WTC11 (cell line): Measurements from ENCODE around the gene CAMK2B. TPM values are rescaled to one million over a fixed set of nuclear protein-coding genes. Genes with fewer than 3 reads are reported as not detected.

ENCODE experiments used
- ATAC-seq: fragments of 200-7000 bp; cut with Tn5 transposase; 2 replicates; pipeline ENCODE4 v1.10.0; 2021; ENCODE audit warnings: mild to moderate bottlenecking, moderate library complexity
- CTCF ChIA-PET: fragments of 300-600 bp; sonication (Branson Sonifier 250); formaldehyde crosslinking; loops from one replicate; lab custom pipeline; 2021; ENCODE audit warnings: antibody characterized with exemption; lab: Charles Lee
- POLR2A ChIA-PET: fragments of 350-600 bp; sonication (Branson Sonifier 250); formaldehyde crosslinking; loops from one replicate; lab custom pipeline; 2021; ENCODE audit warnings: antibody characterized with exemption; lab: Charles Lee
- DNase-seq: peaks from one replicate; pipeline ENCODE4 v3.0.0; 2021; ENCODE audit warnings: low spot score
- H3K27ac Mint-ChIP-seq: 2 replicates; pipeline ENCODE4 v1.8.0; 2021; ENCODE audit warnings: mixed read lengths
- H3K27me3 Mint-ChIP-seq: 2 replicates; pipeline ENCODE4 v1.8.0; 2021; ENCODE audit warnings: low read depth, mild to moderate bottlenecking, moderate library complexity, mixed read lengths
- H3K36me3 Mint-ChIP-seq: 2 replicates; pipeline ENCODE4 v1.8.0; 2021; ENCODE audit warnings: mixed read lengths
- H3K4me1 Mint-ChIP-seq: 2 replicates; pipeline ENCODE4 v1.8.0; 2022; ENCODE audit warnings: mixed read lengths
- H3K4me3 Mint-ChIP-seq: 2 replicates; pipeline ENCODE4 v1.8.0; 2021; ENCODE audit warnings: mild to moderate bottlenecking, moderate library complexity, mixed read lengths
- H3K9me3 Mint-ChIP-seq: 2 replicates; pipeline ENCODE4 v1.8.0; 2021; ENCODE audit warnings: mixed read lengths
- CDX4 ChIP-seq: fragments of 250-450 bp; sonication (Bioruptor Pico); IDR thresholded peaks from 2 replicates; pipeline ENCODE4 v1.9.0; 2021; ENCODE audit warnings: moderate library complexity, mild to moderate bottlenecking, inconsistent platforms, borderline replicate concordance
- CREB1 ChIP-seq: sonication (generic); formaldehyde crosslinking; IDR thresholded peaks from 2 replicates; pipeline ENCODE4 v1.8.0; 2023; ENCODE audit warnings: mild to moderate bottlenecking, missing genetic modification reagents
- CREM ChIP-seq: sonication (generic); formaldehyde crosslinking; IDR thresholded peaks from 2 replicates; pipeline ENCODE4 v1.8.1; 2022; ENCODE audit warnings: mild to moderate bottlenecking, missing genetic modification reagents, moderate library complexity
- ELF4 ChIP-seq: sonication (generic); formaldehyde crosslinking; IDR thresholded peaks from 2 replicates; pipeline ENCODE4 v1.8.1; 2022; ENCODE audit warnings: low read depth, mild to moderate bottlenecking, moderate library complexity, missing genetic modification reagents
- ETV6 ChIP-seq: sonication (generic); formaldehyde crosslinking; IDR thresholded peaks from 2 replicates; pipeline ENCODE4 v1.8.1; 2022; ENCODE audit warnings: mild to moderate bottlenecking, missing genetic modification reagents
- FOXP4 ChIP-seq: sonication (generic); formaldehyde crosslinking; IDR thresholded peaks from 2 replicates; pipeline ENCODE4 v1.8.0; 2022; ENCODE audit warnings: mild to moderate bottlenecking, missing genetic modification reagents
- GRHL2 ChIP-seq: fragments of 250-450 bp; sonication (Bioruptor Pico); IDR thresholded peaks from 2 replicates; pipeline ENCODE4 v1.8.0; 2022; ENCODE audit warnings: mild to moderate bottlenecking, moderate library complexity; ENCODE audit not compliant: insufficient replicate concordance, severe bottlenecking
- JAZF1 ChIP-seq: fragments of 250-450 bp; sonication (Bioruptor Pico); IDR thresholded peaks from 2 replicates; pipeline ENCODE4 v1.9.0; 2021; ENCODE audit warnings: moderate library complexity, mild to moderate bottlenecking, inconsistent platforms
- JUN ChIP-seq: sonication (generic); formaldehyde crosslinking; IDR thresholded peaks from 2 replicates; pipeline ENCODE4 v1.8.0; 2023; ENCODE audit warnings: mild to moderate bottlenecking, missing genetic modification reagents
- KAT7 ChIP-seq: sonication (generic); formaldehyde crosslinking; IDR thresholded peaks from 2 replicates; pipeline ENCODE4 v1.8.1; 2023; ENCODE audit warnings: missing genetic modification reagents, mild to moderate bottlenecking, borderline replicate concordance
- NFE2L1 ChIP-seq: sonication (generic); formaldehyde crosslinking; IDR thresholded peaks from 2 replicates; pipeline ENCODE4 v1.8.1; 2023; ENCODE audit warnings: missing genetic modification reagents
- PRDM15 ChIP-seq: sonication (generic); formaldehyde crosslinking; IDR thresholded peaks from 2 replicates; pipeline ENCODE4 v1.8.0; 2022; ENCODE audit warnings: missing genetic modification reagents
- SMAD4 ChIP-seq: sonication (generic); formaldehyde crosslinking; IDR thresholded peaks from 2 replicates; pipeline ENCODE4 v1.8.0; 2022; ENCODE audit warnings: mild to moderate bottlenecking, missing genetic modification reagents
- TEAD1 ChIP-seq: sonication (generic); formaldehyde crosslinking; IDR thresholded peaks from 2 replicates; pipeline ENCODE4 v1.8.0; 2022; ENCODE audit warnings: mild to moderate bottlenecking, missing genetic modification reagents
- TEAD4 ChIP-seq: sonication (generic); formaldehyde crosslinking; IDR thresholded peaks from 2 replicates; pipeline ENCODE4 v1.8.0; 2022; ENCODE audit warnings: mild to moderate bottlenecking, missing genetic modification reagents
- TP53 ChIP-seq: sonication (generic); formaldehyde crosslinking; IDR thresholded peaks from 2 replicates; pipeline ENCODE4 v1.8.1; 2023; ENCODE audit warnings: mild to moderate bottlenecking, missing genetic modification reagents
- USF1 ChIP-seq: sonication (generic); formaldehyde crosslinking; IDR thresholded peaks from 2 replicates; pipeline ENCODE4 v1.8.0; 2022; ENCODE audit warnings: mild to moderate bottlenecking, missing genetic modification reagents
- ZNF138 ChIP-seq: sonication (generic); formaldehyde crosslinking; conservative IDR thresholded peaks from 2 replicates; pipeline ENCODE4 v1.8.1; 2022; ENCODE audit warnings: mild to moderate bottlenecking, moderate library complexity, missing genetic modification reagents
- ZNF219 ChIP-seq: sonication (generic); formaldehyde crosslinking; IDR thresholded peaks from 2 replicates; pipeline ENCODE4 v1.8.0; 2023; ENCODE audit warnings: missing genetic modification reagents, mild to moderate bottlenecking, borderline replicate concordance
- ZNF281 ChIP-seq: sonication (generic); formaldehyde crosslinking; IDR thresholded peaks from 2 replicates; pipeline ENCODE4 v1.8.0; 2023; ENCODE audit warnings: mild to moderate bottlenecking, missing genetic modification reagents
- ZNF396 ChIP-seq: fragments of 250-450 bp; sonication (Bioruptor Pico); IDR thresholded peaks from 2 replicates; pipeline ENCODE4 v1.8.0; 2021; ENCODE audit warnings: mild to moderate bottlenecking, moderate library complexity, borderline replicate concordance
- total RNA-seq: library from RNA; stranded (reverse); gene quantifications from 3 replicates; pipeline ENCODE4 v1.2.3, GENCODE V29; 2021

Gene CAMK2B
- total RNA-seq, 1 experiment from 2014 or later, result 0.44 TPM

- TF ChIP-seq ZNF281 (CRISPR knock-in tag) (no peak), GRHL2 (CRISPR knock-in tag) (no peak), JAZF1 (CRISPR knock-in tag) (no peak), CREM (CRISPR knock-in tag) (no peak), TP53 (CRISPR knock-in tag) (no peak), CDX4 (no peak), ZNF138 (CRISPR knock-in tag) (no peak), ZNF396 (CRISPR knock-in tag) (no peak), KAT7 (CRISPR knock-in tag) (no peak), TEAD4 (CRISPR knock-in tag) (no peak)
These were observed 41.8 kb downstream of the CAMK2B start (continued) for GRCh38 chr7:44283381-44284211.

- no peaks in the 10 kb centered on the region for H3K9me3 Mint-ChIP-seq
- H3K36me3 Mint-ChIP-seq, result no peaks in the 10 kb centered on the region
- no peak overlapping the region for H3K4me3 Mint-ChIP-seq
- ATAC-seq (no peak), DNase-seq (peak; percentile 7)
- ChIA-PET POLR2A (no interaction called here), CTCF (interaction anchor here (1.5 kb wide), 1 partner anchor 68 kb away, joined by 3 read pairs; no protein-coding TSS in a partner anchor)
- no peak overlapping the region for H3K27ac Mint-ChIP-seq
- H3K27me3 Mint-ChIP-seq, result no peaks in the 10 kb centered on the region
- H3K4me1 Mint-ChIP-seq, result no peaks in the 10 kb centered on the region
- TF ChIP-seq ELF4 (CRISPR knock-in tag), result no peak
- TF ChIP-seq NFE2L1 (CRISPR knock-in tag), result no peak
- TF ChIP-seq USF1 (CRISPR knock-in tag), result no peak
- no peak for TF ChIP-seq FOXP4
- TF ChIP-seq JUN, result no peak
- TF ChIP-seq SMAD4 (CRISPR knock-in tag), result no peak
- no peak for TF ChIP-seq TEAD1 (CRISPR knock-in tag)
- TF ChIP-seq ZNF219 (CRISPR knock-in tag), result no peak
- TF ChIP-seq ZNF281 (CRISPR knock-in tag), result no peak
- no peak for TF ChIP-seq ZNF138 (CRISPR knock-in tag)
- no peak for TF ChIP-seq CREB1 (CRISPR knock-in tag)
- no peak for TF ChIP-seq ETV6 (CRISPR knock-in tag)
- TF ChIP-seq PRDM15, result no peak
These were observed 42.7 kb downstream of the CAMK2B start for GRCh38 chr7:44282601-44283171.
